Brain pericyte (primary cell): ENCODE results near the gene ACOT2.

ENCODE experiments used
- DNase-seq: peaks from one replicate; pipeline ENCODE4 v3.0.0-alpha.2; 2012; ENCODE audit warnings: low read depth, low spot score

The ACOT2 gene

GRCh38 chr14:73613419-73613963 is 44.5 kb downstream of the ACOT2 start:
- no peak for DNase-seq

GRCh38 chr14:73616831-73617230 is 47.8 kb downstream of the ACOT2 start:
- no peak for DNase-seq

GRCh38 chr14:73619524-73619923 is 50.5 kb downstream of the ACOT2 start:
- DNase-seq: no peak

GRCh38 chr14:73620268-73620667 is 51.3 kb downstream of the ACOT2 start:
- no peak for DNase-seq

- DNase-seq: no peak
Observed at GRCh38 chr14:73623504-73624054, 54.6 kb downstream of the ACOT2 start.
